GM23338 (cell line): ENCODE results near the gene SPPL2C. TPM values are rescaled to one million over a fixed set of nuclear protein-coding genes. Genes with fewer than 3 reads are reported as not detected.
A peak's percentile ranks its signal among the peaks of the same experiment; 100 is the strongest.

Experiments
- ATAC-seq: fragments of 200-7000 bp; cut with Tn5 transposase; 3 replicates; pipeline ENCODE4 v1.9.1; 2020
- DNase-seq: peaks from one replicate; pipeline ENCODE4 v3.0.0-alpha.2; 2015; ENCODE audit warnings: low spot score
- H2AFZ ChIP-seq: fragments of 200-600 bp; sonication (generic); 2 replicates; pipeline ENCODE4 v1.8.0; 2016; ENCODE audit warnings: antibody characterized with exemption, mild to moderate bottlenecking, moderate library complexity
- H3F3A ChIP-seq: fragments of 200-600 bp; sonication (generic); replicated peaks from 2 replicates; pipeline ENCODE4 v1.8.0; 2017; ENCODE audit warnings: antibody characterized with exemption, mixed run types, low read depth
- H3K27ac ChIP-seq: fragments of 200-600 bp; sonication (generic); 2 replicates; pipeline ENCODE4 v1.6.1; 2016; ENCODE audit warnings: low read depth
- H3K27me3 ChIP-seq: fragments of 200-600 bp; sonication (generic); 2 replicates; pipeline ENCODE4 v1.8.0; 2016; ENCODE audit warnings: mild to moderate bottlenecking, mixed run types, moderate library complexity; ENCODE audit not compliant: insufficient read depth
- H3K36me3 ChIP-seq: fragments of 200-600 bp; sonication (generic); 2 replicates; pipeline ENCODE4 v1.8.0; 2016; ENCODE audit warnings: mild to moderate bottlenecking; ENCODE audit not compliant: insufficient read depth
- H3K4me1 ChIP-seq: fragments of 200-600 bp; sonication (generic); 2 replicates; pipeline ENCODE4 v1.8.0; 2016; ENCODE audit warnings: mild to moderate bottlenecking, moderate library complexity; ENCODE audit not compliant: insufficient read depth
- H3K4me2 ChIP-seq: fragments of 200-600 bp; sonication (generic); 2 replicates; pipeline ENCODE4 v1.7.1; 2017; ENCODE audit warnings: mixed run types
- H3K4me3 ChIP-seq: fragments of 200-600 bp; sonication (generic); 2 replicates; pipeline ENCODE4 v1.6.1; 2016; ENCODE audit warnings: mixed run types
- H3K79me2 ChIP-seq: fragments of 200-600 bp; sonication (generic); replicated peaks from 2 replicates; pipeline ENCODE4 v1.8.0; 2017; ENCODE audit warnings: mild to moderate bottlenecking; ENCODE audit not compliant: insufficient read depth
- H3K9me2 ChIP-seq: fragments of 200-600 bp; sonication (generic); 2 replicates; pipeline ENCODE4 v1.8.0; 2017; ENCODE audit not compliant: insufficient read depth
- H4K20me1 ChIP-seq: fragments of 200-600 bp; sonication (generic); replicated peaks from 2 replicates; pipeline ENCODE4 v1.8.0; 2017; ENCODE audit warnings: mild to moderate bottlenecking; ENCODE audit not compliant: insufficient read depth
- H3K27ac Mint-ChIP-seq: 2 replicates; pipeline ENCODE4 v1.8.0; 2020; ENCODE audit warnings: inconsistent platforms, mild to moderate bottlenecking, moderate library complexity, mixed read lengths
- H3K27me3 Mint-ChIP-seq: 3 replicates; pipeline ENCODE4 v1.8.0; 2022; ENCODE audit warnings: low read depth, mild to moderate bottlenecking, moderate library complexity, mixed read lengths, inconsistent platforms; ENCODE audit not compliant: insufficient read depth, poor library complexity
- H3K36me3 Mint-ChIP-seq: 3 replicates; pipeline ENCODE4 v1.8.0; 2021; ENCODE audit warnings: low read depth, mild to moderate bottlenecking, inconsistent platforms, moderate library complexity, mixed read lengths
- H3K4me1 Mint-ChIP-seq: 3 replicates; pipeline ENCODE4 v1.8.0; 2020; ENCODE audit warnings: mild to moderate bottlenecking, inconsistent platforms, mixed read lengths
- H3K4me3 Mint-ChIP-seq: 3 replicates; pipeline ENCODE4 v1.8.0; 2021; ENCODE audit warnings: moderate library complexity, mild to moderate bottlenecking, inconsistent platforms, mixed read lengths
- H3K9me3 Mint-ChIP-seq: 3 replicates; pipeline ENCODE4 v1.8.0; 2020; ENCODE audit warnings: moderate library complexity, mild to moderate bottlenecking, inconsistent platforms, mixed read lengths
- NANOG ChIP-seq: IDR thresholded peaks from 2 replicates; pipeline ENCODE4 v1.6.1; 2016; ENCODE audit warnings: antibody characterized with exemption, borderline replicate concordance
- ZNF114 ChIP-seq: fragments of 250-450 bp; sonication (Bioruptor Pico); IDR thresholded peaks from 2 replicates; pipeline ENCODE4 v1.5.0; 2020; ENCODE audit warnings: mild to moderate bottlenecking, moderate library complexity
- ZNF331 ChIP-seq: fragments of 250-450 bp; sonication (Bioruptor Pico); IDR thresholded peaks from 2 replicates; pipeline ENCODE4 v1.5.0; 2020; ENCODE audit warnings: low read depth, mild to moderate bottlenecking, moderate library complexity
- polyA plus RNA-seq: library from polyadenylated mRNA; unstranded; fragments of >200 nt; fragmentation: Nextera tagmentation; extraction: Ambion mirVana; gene quantifications from 2 replicates; pipeline ENCODE4 v1.2.1, GENCODE V29; 2016
- total RNA-seq: library from RNA; depleted of rRNA; stranded (reverse); fragments of >200 nt; shearing (Covaris generic); gene quantifications from 2 replicates; pipeline ENCODE4 v1.2.3, GENCODE V29; 2014
- TF ChIP-seq, protein P1 (sequence below): fragments of 250-450 bp; sonication (Bioruptor Pico); IDR thresholded peaks from 2 replicates; pipeline ENCODE4 v1.5.0; 2020; ENCODE audit warnings: mild to moderate bottlenecking, moderate library complexity
- TF ChIP-seq, protein P2 (sequence below), 2 experiments: fragments of 200-600 bp in 1 of 2; sonication (generic) in 1 of 2; conservative IDR thresholded peaks; 2 replicates each; pipeline versions ENCODE4 v1.5.1 to v1.6.1; 2016 to 2017; ENCODE audit warnings: antibody characterized with exemption in 2 of 2, low read depth in 2 of 2, mild to moderate bottlenecking in 2 of 2, moderate library complexity in 1 of 2
- TF ChIP-seq, protein P3 (sequence below): IDR thresholded peaks from one replicate; pipeline ENCODE4 v1.6.1; 2018; ENCODE audit warnings: antibody characterized with exemption; ENCODE audit not compliant: unreplicated experiment

SPPL2C gene
- total and polyA plus RNA-seq, 2 experiments from 2014 or later, result 0.14 TPM; not detected in 1

DNA sequence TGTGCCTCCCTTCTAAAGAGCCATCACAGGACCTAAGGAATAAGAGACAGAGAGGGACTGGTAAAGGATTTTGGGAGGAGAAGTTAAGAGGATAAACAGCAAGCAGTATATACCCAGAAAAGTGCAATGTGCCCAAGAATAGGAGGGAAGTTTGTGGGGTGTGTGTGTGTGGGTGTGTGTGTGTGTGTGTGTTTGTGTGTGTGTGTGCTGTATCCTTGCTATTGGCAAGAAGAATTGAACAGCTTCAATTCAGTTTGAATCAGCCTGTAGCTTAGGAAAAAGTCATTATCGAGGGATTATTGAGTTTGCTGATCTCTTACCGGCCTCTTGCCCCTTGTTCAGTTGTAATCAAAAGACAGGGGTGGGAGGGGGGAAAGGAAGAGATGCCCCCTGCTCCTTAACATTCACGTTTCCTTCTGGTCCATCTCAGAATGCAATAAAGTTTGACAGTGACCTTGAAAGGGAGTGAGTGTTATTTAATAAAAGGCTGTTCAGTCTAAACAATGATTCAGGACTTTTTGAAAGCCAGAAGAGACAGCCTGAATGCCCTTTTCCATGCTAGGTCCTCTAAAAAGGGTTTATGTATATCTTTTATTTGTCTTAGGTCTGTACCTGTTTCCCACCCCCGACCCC lies 25.8 kb downstream of the SPPL2C start:
- peaks cover 7% of the 10 kb centered on the region for H3K4me1 ChIP-seq
- Mint-ChIP-seq H3K4me3 (no peak overlapping the region), H3K27ac (no peak overlapping the region), H3K4me1 (peaks cover 18% of the 10 kb centered on the region), H3K27me3 (peaks cover 4% of the 10 kb centered on the region), H3K9me3 (no peaks in the 10 kb centered on the region), H3K36me3 (no peaks in the 10 kb centered on the region)
- H3K4me2 ChIP-seq, result no peak overlapping the region
- no peaks in the 10 kb centered on the region for H4K20me1 ChIP-seq
- H3K27ac ChIP-seq, result no peak overlapping the region
- no peaks in the 10 kb centered on the region for H3K36me3 ChIP-seq
- H2AFZ ChIP-seq, result peak overlapping the region; percentile 78
- no peak for TF ChIP-seq ZNF114 (CRISPR knock-in tag)
- TF ChIP-seq, protein P1, sequence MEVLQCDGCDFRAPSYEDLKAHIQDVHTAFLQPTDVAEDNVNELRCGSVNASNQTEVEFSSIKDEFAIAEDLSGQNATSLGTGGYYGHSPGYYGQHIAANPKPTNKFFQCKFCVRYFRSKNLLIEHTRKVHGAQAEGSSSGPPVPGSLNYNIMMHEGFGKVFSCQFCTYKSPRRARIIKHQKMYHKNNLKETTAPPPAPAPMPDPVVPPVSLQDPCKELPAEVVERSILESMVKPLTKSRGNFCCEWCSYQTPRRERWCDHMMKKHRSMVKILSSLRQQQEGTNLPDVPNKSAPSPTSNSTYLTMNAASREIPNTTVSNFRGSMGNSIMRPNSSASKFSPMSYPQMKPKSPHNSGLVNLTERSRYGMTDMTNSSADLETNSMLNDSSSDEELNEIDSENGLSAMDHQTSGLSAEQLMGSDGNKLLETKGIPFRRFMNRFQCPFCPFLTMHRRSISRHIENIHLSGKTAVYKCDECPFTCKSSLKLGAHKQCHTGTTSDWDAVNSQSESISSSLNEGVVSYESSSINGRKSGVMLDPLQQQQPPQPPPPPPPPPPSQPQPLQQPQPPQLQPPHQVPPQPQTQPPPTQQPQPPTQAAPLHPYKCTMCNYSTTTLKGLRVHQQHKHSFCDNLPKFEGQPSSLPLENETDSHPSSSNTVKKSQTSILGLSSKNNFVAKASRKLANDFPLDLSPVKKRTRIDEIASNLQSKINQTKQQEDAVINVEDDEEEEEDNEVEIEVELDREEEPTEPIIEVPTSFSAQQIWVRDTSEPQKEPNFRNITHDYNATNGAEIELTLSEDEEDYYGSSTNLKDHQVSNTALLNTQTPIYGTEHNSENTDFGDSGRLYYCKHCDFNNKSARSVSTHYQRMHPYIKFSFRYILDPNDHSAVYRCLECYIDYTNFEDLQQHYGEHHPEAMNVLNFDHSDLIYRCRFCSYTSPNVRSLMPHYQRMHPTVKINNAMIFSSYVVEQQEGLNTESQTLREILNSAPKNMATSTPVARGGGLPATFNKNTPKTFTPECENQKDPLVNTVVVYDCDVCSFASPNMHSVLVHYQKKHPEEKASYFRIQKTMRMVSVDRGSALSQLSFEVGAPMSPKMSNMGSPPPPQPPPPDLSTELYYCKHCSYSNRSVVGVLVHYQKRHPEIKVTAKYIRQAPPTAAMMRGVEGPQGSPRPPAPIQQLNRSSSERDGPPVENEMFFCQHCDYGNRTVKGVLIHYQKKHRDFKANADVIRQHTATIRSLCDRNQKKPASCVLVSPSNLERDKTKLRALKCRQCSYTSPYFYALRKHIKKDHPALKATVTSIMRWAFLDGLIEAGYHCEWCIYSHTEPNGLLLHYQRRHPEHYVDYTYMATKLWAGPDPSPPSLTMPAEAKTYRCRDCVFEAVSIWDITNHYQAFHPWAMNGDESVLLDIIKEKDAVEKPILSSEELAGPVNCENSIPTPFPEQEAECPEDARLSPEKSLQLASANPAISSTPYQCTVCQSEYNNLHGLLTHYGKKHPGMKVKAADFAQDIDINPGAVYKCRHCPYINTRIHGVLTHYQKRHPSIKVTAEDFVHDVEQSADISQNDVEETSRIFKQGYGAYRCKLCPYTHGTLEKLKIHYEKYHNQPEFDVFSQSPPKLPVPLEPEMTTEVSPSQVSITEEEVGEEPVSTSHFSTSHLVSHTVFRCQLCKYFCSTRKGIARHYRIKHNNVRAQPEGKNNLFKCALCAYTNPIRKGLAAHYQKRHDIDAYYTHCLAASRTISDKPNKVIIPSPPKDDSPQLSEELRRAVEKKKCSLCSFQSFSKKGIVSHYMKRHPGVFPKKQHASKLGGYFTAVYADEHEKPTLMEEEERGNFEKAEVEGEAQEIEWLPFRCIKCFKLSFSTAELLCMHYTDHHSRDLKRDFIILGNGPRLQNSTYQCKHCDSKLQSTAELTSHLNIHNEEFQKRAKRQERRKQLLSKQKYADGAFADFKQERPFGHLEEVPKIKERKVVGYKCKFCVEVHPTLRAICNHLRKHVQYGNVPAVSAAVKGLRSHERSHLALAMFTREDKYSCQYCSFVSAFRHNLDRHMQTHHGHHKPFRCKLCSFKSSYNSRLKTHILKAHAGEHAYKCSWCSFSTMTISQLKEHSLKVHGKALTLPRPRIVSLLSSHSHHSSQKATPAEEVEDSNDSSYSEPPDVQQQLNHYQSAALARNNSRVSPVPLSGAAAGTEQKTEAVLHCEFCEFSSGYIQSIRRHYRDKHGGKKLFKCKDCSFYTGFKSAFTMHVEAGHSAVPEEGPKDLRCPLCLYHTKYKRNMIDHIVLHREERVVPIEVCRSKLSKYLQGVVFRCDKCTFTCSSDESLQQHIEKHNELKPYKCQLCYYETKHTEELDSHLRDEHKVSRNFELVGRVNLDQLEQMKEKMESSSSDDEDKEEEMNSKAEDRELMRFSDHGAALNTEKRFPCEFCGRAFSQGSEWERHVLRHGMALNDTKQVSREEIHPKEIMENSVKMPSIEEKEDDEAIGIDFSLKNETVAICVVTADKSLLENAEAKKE, result no peak
- TF ChIP-seq ZNF331 (CRISPR knock-in tag), result no peak
- TF ChIP-seq, protein P2, sequence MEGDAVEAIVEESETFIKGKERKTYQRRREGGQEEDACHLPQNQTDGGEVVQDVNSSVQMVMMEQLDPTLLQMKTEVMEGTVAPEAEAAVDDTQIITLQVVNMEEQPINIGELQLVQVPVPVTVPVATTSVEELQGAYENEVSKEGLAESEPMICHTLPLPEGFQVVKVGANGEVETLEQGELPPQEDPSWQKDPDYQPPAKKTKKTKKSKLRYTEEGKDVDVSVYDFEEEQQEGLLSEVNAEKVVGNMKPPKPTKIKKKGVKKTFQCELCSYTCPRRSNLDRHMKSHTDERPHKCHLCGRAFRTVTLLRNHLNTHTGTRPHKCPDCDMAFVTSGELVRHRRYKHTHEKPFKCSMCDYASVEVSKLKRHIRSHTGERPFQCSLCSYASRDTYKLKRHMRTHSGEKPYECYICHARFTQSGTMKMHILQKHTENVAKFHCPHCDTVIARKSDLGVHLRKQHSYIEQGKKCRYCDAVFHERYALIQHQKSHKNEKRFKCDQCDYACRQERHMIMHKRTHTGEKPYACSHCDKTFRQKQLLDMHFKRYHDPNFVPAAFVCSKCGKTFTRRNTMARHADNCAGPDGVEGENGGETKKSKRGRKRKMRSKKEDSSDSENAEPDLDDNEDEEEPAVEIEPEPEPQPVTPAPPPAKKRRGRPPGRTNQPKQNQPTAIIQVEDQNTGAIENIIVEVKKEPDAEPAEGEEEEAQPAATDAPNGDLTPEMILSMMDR (conservative IDR thresholded peaks at IDR 0.05; ENCODE audit: low read depth in 2 of 2), result no peak
- TF ChIP-seq, protein P3, sequence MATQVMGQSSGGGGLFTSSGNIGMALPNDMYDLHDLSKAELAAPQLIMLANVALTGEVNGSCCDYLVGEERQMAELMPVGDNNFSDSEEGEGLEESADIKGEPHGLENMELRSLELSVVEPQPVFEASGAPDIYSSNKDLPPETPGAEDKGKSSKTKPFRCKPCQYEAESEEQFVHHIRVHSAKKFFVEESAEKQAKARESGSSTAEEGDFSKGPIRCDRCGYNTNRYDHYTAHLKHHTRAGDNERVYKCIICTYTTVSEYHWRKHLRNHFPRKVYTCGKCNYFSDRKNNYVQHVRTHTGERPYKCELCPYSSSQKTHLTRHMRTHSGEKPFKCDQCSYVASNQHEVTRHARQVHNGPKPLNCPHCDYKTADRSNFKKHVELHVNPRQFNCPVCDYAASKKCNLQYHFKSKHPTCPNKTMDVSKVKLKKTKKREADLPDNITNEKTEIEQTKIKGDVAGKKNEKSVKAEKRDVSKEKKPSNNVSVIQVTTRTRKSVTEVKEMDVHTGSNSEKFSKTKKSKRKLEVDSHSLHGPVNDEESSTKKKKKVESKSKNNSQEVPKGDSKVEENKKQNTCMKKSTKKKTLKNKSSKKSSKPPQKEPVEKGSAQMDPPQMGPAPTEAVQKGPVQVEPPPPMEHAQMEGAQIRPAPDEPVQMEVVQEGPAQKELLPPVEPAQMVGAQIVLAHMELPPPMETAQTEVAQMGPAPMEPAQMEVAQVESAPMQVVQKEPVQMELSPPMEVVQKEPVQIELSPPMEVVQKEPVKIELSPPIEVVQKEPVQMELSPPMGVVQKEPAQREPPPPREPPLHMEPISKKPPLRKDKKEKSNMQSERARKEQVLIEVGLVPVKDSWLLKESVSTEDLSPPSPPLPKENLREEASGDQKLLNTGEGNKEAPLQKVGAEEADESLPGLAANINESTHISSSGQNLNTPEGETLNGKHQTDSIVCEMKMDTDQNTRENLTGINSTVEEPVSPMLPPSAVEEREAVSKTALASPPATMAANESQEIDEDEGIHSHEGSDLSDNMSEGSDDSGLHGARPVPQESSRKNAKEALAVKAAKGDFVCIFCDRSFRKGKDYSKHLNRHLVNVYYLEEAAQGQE, result no peak
- TF ChIP-seq NANOG, result no peak
- H3K79me2 ChIP-seq, result no peaks in the 10 kb centered on the region
- DNase-seq (no peak), ATAC-seq (no peak)
- no peak overlapping the region for H3K4me3 ChIP-seq
- H3K27me3 ChIP-seq, result no peaks in the 10 kb centered on the region
- no peaks in the 10 kb centered on the region for H3F3A ChIP-seq
- H3K9me2 ChIP-seq, result no peaks in the 10 kb centered on the region
